CD14-positive monocyte (primary cell): Measurements from ENCODE around the gene D2HGDH. TPM values are rescaled to one million over a fixed set of nuclear protein-coding genes. Genes with fewer than 3 reads are reported as not detected.

Experiments
- DNase-seq, 3 donors: peaks; one replicate each; pipeline ENCODE4 v3.0.0-alpha.2; 2011 to 2022
- H2AFZ ChIP-seq: 2 replicates; pipeline ENCODE4 v1.6.0; 2012; ENCODE audit warnings: mild to moderate bottlenecking, low read depth, low read length, inconsistent platforms; ENCODE audit not compliant: insufficient read depth, poor library complexity, severe bottlenecking
- H3K27ac ChIP-seq, 2 donors: 1 replicate in 1 of 2; 2 replicates in 1 of 2; pipeline ENCODE4 v1.5.1; 2012 to 2013; ENCODE audit warnings: low read length in 2 of 2, control low read depth in 1 of 2, inconsistent platforms in 1 of 2, low read depth in 1 of 2, mild to moderate bottlenecking in 1 of 2
- H3K27me3 ChIP-seq, 2 donors: one replicate each; pipeline versions ENCODE4 v1.6.0 to v1.6.1; 2011 to 2013; ENCODE audit warnings: low read length in 2 of 2; ENCODE audit not compliant: control insufficient read depth in 2 of 2, insufficient read depth in 2 of 2
- H3K36me3 ChIP-seq, 2 donors: replicated peaks in 1 of 2; 1 replicate in 1 of 2; 2 replicates in 1 of 2; pipeline versions ENCODE4 v1.5.1 to v1.6.1; 2012 to 2013; ENCODE audit warnings: low read length in 2 of 2, control low read depth in 1 of 2, inconsistent platforms in 1 of 2, mild to moderate bottlenecking in 1 of 2; ENCODE audit not compliant: insufficient read depth in 2 of 2, control insufficient read depth in 1 of 2
- H3K4me1 ChIP-seq, 2 donors: 1 replicate in 1 of 2; 2 replicates in 1 of 2; pipeline versions ENCODE4 v1.5.1 to v1.6.1; 2012 to 2013; ENCODE audit warnings: low read length in 2 of 2, control low read depth in 1 of 2, inconsistent platforms in 1 of 2, mild to moderate bottlenecking in 1 of 2, moderate library complexity in 1 of 2; ENCODE audit not compliant: insufficient read depth in 2 of 2, control insufficient read depth in 1 of 2
- H3K4me2 ChIP-seq: replicated peaks from 2 replicates; pipeline ENCODE3; 2012; ENCODE audit warnings: low read length, moderate library complexity, mild to moderate bottlenecking; ENCODE audit not compliant: poor library complexity, severe bottlenecking; ENCODE audit errors: extremely low read depth
- H3K4me3 ChIP-seq, 3 experiments: fragments of 200-600 bp in 1 of 3; sonication (generic) in 1 of 3; replicated peaks in 1 of 3; 1 replicate in 2 of 3; 2 replicates in 1 of 3; pipeline ENCODE4 v1.5.1; 2011 to 2013; ENCODE audit warnings: low read length in 3 of 3, mild to moderate bottlenecking in 3 of 3, control low read depth in 2 of 3, low read depth in 2 of 3, inconsistent platforms in 1 of 3, moderate library complexity in 1 of 3
- H3K79me2 ChIP-seq: 2 replicates; pipeline ENCODE4 v1.6.0; 2012; ENCODE audit warnings: mild to moderate bottlenecking, control low read depth, inconsistent platforms, low read length, moderate library complexity; ENCODE audit not compliant: insufficient read depth
- H3K9ac ChIP-seq: 2 replicates; pipeline ENCODE4 v1.6.0; 2017; ENCODE audit warnings: low read length, mild to moderate bottlenecking; ENCODE audit not compliant: insufficient read depth, poor library complexity, severe bottlenecking
- H3K9me3 ChIP-seq, 2 donors: replicated peaks in 1 of 2; 1 replicate in 1 of 2; 2 replicates in 1 of 2; pipeline versions ENCODE4 v1.5.1 to v1.6.1; 2012 to 2013; ENCODE audit warnings: low read length in 2 of 2, control low read depth in 1 of 2; ENCODE audit not compliant: control insufficient read depth in 1 of 2, insufficient read depth in 1 of 2
- H4K20me1 ChIP-seq: 2 replicates; pipeline ENCODE4 v1.6.0; 2012; ENCODE audit warnings: mild to moderate bottlenecking, low read length, control low read depth, moderate library complexity; ENCODE audit not compliant: insufficient read depth
- H3K27ac Mint-ChIP-seq, 7 donors: one replicate each; pipeline ENCODE4 v1.8.0; 2020; ENCODE audit warnings: mild to moderate bottlenecking in 7 of 7, mixed read lengths in 7 of 7, moderate library complexity in 6 of 7, inconsistent platforms in 2 of 7
- H3K27me3 Mint-ChIP-seq, 3 donors: one replicate each; pipeline ENCODE4 v1.8.0; 2021 to 2022; ENCODE audit warnings: low read depth in 3 of 3, mild to moderate bottlenecking in 3 of 3, mixed read lengths in 3 of 3, moderate library complexity in 3 of 3, inconsistent platforms in 1 of 3
- H3K36me3 Mint-ChIP-seq, 2 donors: one replicate each; pipeline ENCODE4 v1.8.0; 2020; ENCODE audit warnings: mixed read lengths in 2 of 2, inconsistent platforms in 1 of 2, mild to moderate bottlenecking in 1 of 2
- H3K4me1 Mint-ChIP-seq: one replicate; pipeline ENCODE4 v1.8.0; 2020; ENCODE audit warnings: mild to moderate bottlenecking, mixed read lengths
- H3K4me3 Mint-ChIP-seq, 2 donors: one replicate each; pipeline ENCODE4 v1.8.0; 2020; ENCODE audit warnings: mild to moderate bottlenecking in 2 of 2, mixed read lengths in 2 of 2, moderate library complexity in 1 of 2
- H3K9me3 Mint-ChIP-seq, 7 donors: one replicate each; pipeline ENCODE4 v1.8.0; 2020 to 2022; ENCODE audit warnings: mixed read lengths in 7 of 7, mild to moderate bottlenecking in 6 of 7, moderate library complexity in 6 of 7, inconsistent platforms in 2 of 7
- CTCF ChIP-seq: fragments of 200-600 bp; IDR thresholded peaks from one replicate; pipeline ENCODE4 v1.8.0; 2022; ENCODE audit warnings: antibody characterized with exemption, mild to moderate bottlenecking
- WGBS: methylation state at CpG from one replicate; pipeline ENCODE4 v1.1.5; 2013; ENCODE audit warnings: missing lambda C conversion rate; ENCODE audit not compliant: insufficient coverage; 5-methylcytosine and 5-hydroxymethylcytosine counted together
- intact Hi-C, 2 donors: fragments of 100-400 bp; cut with micrococcal nuclease; formaldehyde crosslinking; loops; one replicate each; pipeline versions ENCODE4 v1.15.0 to v1.15.1; 2023
- polyA plus RNA-seq, 3 donors: library from polyadenylated mRNA; depleted of rRNA in 1 of 3; unstranded in 2 of 3; stranded (reverse) in 1 of 3; fragments of 300-500 nt in 2 of 3; fragments of >200 nt in 1 of 3; fragmentation: Illumina TruSeq in 2 of 3; gene quantifications; 1 replicate in 2 of 3; 2 replicates in 1 of 3; pipeline ENCODE4 v1.2.3, GENCODE V29; 2012 to 2021

The D2HGDH gene
- polyA plus RNA-seq, 3 donors: 1.0 to 57.1 (median 1.1) TPM

GRCh38 chr2:241774419-241775222 lies 40.2 kb downstream of the D2HGDH start:
- intact Hi-C loops: no loop called here
- Mint-ChIP-seq H3K9me3 (peaks cover 0 to 4% (median 2%) of the 10 kb centered on the region in 7 donors), H3K27ac (no peak overlapping the region), H3K27me3 (peaks cover 7 to 22% (median 8%) of the 10 kb centered on the region in 3 donors), H3K4me1 (peaks cover 5% of the 10 kb centered on the region), H3K36me3 (no peaks in the 10 kb centered on the region), H3K4me3 (no peak overlapping the region)
- DNase-seq: peak in 1 of 3 donors; percentile 2
- no peak for TF ChIP-seq CTCF
- Histone ChIP-seq H3K4me2 (no peak overlapping the region), H3K36me3 (no peaks in the 10 kb centered on the region), H3K9me3 (no peaks in the 10 kb centered on the region), H3K4me1 (no peaks in the 10 kb centered on the region), H4K20me1 (no peaks in the 10 kb centered on the region), H2AFZ (no peak overlapping the region), H3K27ac (no peak overlapping the region), H3K4me3 (no peak overlapping the region), H3K9ac (no peak overlapping the region), H3K79me2 (no peaks in the 10 kb centered on the region), H3K27me3 (no peaks in the 10 kb centered on the region)
- WGBS: 50% methylated on average over 39 of the region's 40 CpGs

- 83% methylated on average over 26 of the region's 34 CpGs for WGBS
- H3K27me3 Mint-ChIP-seq: peaks cover 7 to 21% (median 8%) of the 10 kb centered on the region in 3 donors
- H3K27ac ChIP-seq: no peak overlapping the region
- H3K27ac Mint-ChIP-seq: no peak overlapping the region
- H3K79me2 ChIP-seq: no peaks in the 10 kb centered on the region
- DNase-seq: peak in 1 of 3 donors; percentile 1
- H3K4me3 Mint-ChIP-seq: no peak overlapping the region
- intact Hi-C loops: no loop called here
- TF ChIP-seq CTCF: no peak
- no peaks in the 10 kb centered on the region for H4K20me1 ChIP-seq
- H3K4me2 ChIP-seq: no peak overlapping the region
- peaks cover 0 to 5% (median 3%) of the 10 kb centered on the region in 7 donors for H3K9me3 Mint-ChIP-seq
- H3K4me3 ChIP-seq: no peak overlapping the region
- no peaks in the 10 kb centered on the region for H3K36me3 Mint-ChIP-seq
- no peaks in the 10 kb centered on the region for H3K36me3 ChIP-seq
- H2AFZ ChIP-seq: no peak overlapping the region
- H3K4me1 ChIP-seq: no peaks in the 10 kb centered on the region
- H3K27me3 ChIP-seq: no peaks in the 10 kb centered on the region
- H3K9ac ChIP-seq: no peak overlapping the region
- H3K4me1 Mint-ChIP-seq: peaks cover 5% of the 10 kb centered on the region
- no peaks in the 10 kb centered on the region for H3K9me3 ChIP-seq
These were observed 41.1 kb downstream of the D2HGDH start for GRCh38 chr2:241775223-241776177.
